Subcutaneous adipose tissue (tissue), 4 donors: Measurements from ENCODE around the gene KAT2A. TPM values are rescaled to one million over a fixed set of nuclear protein-coding genes. Genes with fewer than 3 reads are reported as not detected.

Experiments used
- total RNA-seq, 4 donors: library from RNA; depleted of rRNA; stranded (reverse); fragments of >200 nt; gene quantifications; one replicate each; pipeline ENCODE4 v1.1.0, GENCODE V29; 2016
- TF ChIP-seq, protein P1 (sequence below): fragments of 450-650 bp; IDR thresholded peaks from one replicate; pipeline ENCODE4 v1.5.1; 2016; ENCODE audit warnings: low read depth, mild to moderate bottlenecking, control low read depth, antibody characterized with exemption, moderate library complexity

Gene KAT2A
- total RNA-seq, 4 donors from 2014 or later: 27.2 to 49.9 (median 32.8) TPM

DNA sequence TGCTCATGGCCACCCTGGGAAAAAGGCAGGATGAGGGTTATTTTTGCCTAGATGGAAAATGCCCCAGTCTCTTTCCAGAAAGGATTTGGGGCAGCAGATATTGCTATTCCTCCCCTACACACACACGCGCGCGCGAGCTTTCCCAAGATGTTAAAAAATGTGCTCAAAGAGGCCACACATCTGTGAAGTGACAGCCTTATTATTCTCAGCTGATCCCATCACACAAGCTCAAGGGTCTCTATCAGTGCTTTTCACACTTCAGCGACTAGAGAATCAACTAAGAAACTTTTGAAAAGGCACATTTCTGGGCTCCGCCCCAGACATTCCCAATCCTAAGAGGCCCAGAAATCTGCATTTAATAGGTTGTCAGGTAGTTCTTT is 39.4 kb upstream of the KAT2A start:
- TF ChIP-seq, protein P1, sequence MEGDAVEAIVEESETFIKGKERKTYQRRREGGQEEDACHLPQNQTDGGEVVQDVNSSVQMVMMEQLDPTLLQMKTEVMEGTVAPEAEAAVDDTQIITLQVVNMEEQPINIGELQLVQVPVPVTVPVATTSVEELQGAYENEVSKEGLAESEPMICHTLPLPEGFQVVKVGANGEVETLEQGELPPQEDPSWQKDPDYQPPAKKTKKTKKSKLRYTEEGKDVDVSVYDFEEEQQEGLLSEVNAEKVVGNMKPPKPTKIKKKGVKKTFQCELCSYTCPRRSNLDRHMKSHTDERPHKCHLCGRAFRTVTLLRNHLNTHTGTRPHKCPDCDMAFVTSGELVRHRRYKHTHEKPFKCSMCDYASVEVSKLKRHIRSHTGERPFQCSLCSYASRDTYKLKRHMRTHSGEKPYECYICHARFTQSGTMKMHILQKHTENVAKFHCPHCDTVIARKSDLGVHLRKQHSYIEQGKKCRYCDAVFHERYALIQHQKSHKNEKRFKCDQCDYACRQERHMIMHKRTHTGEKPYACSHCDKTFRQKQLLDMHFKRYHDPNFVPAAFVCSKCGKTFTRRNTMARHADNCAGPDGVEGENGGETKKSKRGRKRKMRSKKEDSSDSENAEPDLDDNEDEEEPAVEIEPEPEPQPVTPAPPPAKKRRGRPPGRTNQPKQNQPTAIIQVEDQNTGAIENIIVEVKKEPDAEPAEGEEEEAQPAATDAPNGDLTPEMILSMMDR: no peak

DNA sequence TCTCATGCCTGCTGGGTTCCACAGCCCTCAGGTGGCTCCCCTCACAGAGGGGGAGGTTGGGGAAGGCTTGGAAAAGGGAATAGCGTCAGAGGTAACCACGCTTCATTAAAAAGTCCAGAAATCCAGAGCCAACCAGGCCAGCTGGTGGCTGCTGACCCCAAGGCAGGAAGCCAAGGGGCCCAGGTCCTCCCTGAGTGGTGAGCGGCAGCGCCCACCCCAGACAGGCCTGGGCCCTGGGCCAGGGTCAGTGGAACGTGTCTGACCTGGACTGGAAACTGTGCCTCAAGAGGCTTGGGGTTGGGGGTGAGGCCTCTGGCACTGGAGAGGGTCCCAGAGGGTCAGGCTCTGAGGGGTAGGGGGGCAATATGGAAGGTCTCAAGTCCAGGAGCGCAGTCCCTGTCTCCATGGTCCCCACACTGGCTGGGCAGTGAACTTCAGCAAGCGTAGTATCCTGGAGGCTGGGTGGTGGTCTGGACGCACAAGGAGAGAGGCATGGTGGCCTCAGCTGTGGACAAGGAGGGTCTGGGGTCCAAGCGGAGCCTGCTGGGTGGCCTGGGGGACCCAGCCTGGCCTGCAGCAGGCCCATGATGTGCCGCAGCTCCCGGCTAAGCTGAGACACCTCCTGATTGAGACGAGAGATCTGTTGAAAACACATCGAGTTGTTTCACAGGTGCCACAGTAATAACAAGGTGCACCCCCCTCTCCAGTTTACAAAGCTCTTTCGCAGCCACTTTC is 38.8 kb upstream of the KAT2A start:
- TF ChIP-seq, protein P1: no peak

DNA sequence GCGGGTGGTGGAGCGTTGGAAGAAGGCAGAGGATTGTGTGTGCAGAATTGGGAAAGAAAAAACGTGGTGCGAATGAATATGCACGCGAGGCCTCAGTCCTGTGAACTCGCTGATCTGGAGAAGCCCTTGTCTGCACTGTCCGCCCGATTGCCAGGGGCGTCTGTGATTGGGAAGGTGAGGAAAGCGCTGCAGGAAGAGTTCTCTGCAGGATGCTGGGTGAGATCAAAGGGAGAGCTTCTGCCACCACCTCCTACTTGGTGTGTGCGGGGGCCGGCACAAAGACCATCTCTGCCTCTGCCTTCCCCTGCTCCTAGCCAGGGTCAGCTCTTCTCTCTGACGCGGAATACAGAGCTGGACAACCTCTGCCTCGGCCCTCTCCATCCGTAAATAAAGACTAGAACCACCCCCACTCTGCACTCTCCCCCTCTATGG is 34.5 kb upstream of the KAT2A start:
- TF ChIP-seq, protein P1: no peak

DNA sequence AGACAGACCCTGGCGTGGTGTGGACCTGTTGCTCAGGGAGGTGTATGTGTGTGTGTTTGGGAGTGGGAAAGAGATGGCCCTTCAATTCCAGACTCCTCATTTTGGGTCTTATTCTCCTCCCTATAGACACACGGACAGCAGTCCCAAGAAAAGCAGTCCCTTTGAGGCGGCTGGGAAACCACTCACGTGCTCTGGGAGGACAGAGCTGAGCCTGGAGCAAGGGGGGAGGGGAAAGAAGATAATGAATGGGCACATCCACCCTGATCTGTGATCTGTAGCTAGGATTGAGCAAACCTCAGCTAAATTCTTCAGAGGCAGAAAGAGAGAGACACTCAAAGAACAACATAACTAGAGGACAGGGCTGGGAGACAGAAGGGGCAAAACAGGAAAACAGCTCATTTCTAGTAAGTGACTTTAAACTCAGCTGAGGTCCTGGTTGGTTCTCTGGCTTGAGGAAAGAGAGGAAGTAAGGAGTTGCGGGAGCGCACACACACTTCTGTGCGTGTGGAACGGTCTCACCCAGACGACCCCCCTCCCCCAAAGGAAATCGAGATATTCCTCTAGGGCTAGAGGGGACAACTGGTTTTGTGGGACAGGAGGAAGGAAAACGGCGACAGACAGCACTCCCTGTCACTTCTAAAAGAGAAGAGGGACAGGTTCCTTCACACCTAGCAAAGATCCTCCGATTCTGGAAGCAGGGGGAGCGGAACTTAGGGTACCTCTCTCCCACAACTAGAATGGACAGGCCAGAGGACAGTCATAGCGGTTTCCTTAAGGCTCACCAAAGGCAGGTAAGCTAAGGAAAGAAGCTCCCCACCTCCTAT is 33.0 kb upstream of the KAT2A start:
- TF ChIP-seq, protein P1: no peak

DNA sequence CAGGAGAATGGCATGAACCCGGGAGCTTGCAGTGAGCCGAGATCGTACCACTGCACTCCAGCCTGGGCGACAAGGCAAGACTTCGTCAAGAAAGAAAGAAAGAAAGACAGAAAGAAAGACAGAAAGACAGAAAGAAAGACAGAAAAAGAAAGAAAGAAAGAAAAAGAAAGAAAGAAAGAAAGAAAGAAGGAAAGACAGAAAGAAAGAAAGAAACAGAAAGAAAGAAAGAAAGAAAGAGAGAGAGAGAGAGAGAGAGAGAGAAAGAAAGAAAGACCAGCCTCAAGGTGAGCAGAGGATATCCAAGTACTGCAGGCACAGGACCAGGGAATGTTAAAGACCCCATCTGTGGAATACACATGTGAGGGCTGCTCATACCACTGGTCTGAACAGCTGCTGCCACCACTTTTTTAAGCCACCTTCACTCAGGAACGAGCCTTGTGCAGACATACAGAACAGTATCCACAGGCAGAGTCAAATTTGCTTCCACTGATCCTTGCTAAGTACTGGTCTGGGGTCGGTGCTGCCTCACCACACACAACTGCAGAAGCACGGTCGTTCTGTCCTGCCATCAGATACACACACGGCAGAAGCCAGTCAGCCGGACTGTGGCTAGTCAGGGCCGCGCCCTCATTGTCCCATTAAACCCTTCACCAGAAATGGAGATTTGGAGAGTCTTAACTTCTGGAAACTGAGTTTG is 25.9 kb upstream of the KAT2A start:
- TF ChIP-seq, protein P1: no peak

DNA sequence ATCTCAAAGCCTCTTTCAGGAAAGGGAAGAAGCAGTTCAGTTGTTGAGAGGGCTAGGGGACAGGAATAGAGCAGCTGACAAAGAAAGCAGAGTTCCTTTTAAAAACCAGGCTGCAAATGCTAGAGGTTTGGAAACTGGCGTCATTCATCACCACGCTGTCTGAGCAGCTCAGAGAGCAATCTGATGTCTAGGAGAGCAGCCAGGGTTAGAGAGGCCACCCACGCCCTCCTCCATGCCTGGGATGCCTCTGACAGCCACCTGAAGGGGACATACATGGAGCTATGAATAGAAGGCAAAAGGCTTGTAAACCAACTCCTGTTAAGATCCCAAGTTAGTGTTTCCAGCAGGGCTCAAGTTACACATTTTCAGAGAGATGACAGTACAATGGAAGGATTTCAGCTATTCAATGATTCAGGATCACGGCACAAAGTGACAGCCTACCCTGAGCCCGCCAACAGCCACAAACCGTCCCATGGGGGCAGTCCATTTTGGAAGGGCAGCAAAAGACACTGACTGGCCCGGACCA is 21.3 kb upstream of the KAT2A start:
- TF ChIP-seq, protein P1: no peak
